SK-N-SH (cell line): Measurements from ENCODE around the gene PXDN.

Experiments used
- CTCF ChIP-seq: fragments of 200-600 bp; sonication (generic); IDR thresholded peaks from 2 replicates; pipeline ENCODE4 v1.6.1; 2017; ENCODE audit warnings: antibody characterized with exemption, mild to moderate bottlenecking, moderate library complexity
- FOXM1 ChIP-seq: IDR thresholded peaks from 2 replicates; pipeline ENCODE4 v1.4.0; 2012; ENCODE audit warnings: low read depth, mild to moderate bottlenecking

- TF ChIP-seq CTCF: no peak
- TF ChIP-seq FOXM1: no peak
Observed at GRCh38 chr2:1632002-1632348, 112.3 kb downstream of the PXDN start.
